Measurements from ENCODE around the gene SAMHD1. TPM values are rescaled to one million over a fixed set of nuclear protein-coding genes. Genes with fewer than 3 reads are reported as not detected.

Gene SAMHD1
- total and polyA plus RNA-seq, 2 donors (not counting 1 experiment from before 2014, with no cell fraction given) = 7.9 to 12.8 TPM

DNA sequence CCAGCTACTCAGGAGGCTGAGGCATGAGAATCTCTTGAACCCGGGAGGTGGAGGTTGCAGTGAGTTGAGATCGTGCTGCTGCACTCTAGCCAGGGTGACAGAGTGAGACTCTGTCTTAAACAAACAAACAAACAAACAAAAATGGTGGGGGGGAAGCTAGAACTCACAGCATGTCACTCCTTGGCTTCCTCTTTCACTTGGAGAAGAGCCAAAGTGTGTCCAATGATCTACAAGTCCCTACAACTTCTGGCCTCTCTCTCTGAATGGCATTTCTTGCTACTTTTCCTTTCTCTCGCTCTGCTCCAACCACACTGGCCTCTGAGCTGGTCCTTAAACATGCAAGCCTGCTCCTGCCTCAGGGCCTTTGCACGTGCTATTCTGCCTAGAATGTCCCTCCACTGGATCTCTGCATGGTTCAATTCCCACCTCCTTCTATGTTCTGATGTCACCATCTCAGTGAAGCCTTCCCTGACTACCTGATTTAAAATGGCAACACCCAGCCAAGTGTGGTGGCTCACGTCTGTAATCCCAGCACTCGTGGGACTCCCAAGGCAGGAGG lies 67.5 kb downstream of the SAMHD1 start:
- no peak overlapping the region for H2AFZ ChIP-seq (ENCODE audit: insufficient read depth, low read depth, low read length, poor library complexity, severe bottlenecking)
- no peak overlapping the region for H3K27ac Mint-ChIP-seq

DNA sequence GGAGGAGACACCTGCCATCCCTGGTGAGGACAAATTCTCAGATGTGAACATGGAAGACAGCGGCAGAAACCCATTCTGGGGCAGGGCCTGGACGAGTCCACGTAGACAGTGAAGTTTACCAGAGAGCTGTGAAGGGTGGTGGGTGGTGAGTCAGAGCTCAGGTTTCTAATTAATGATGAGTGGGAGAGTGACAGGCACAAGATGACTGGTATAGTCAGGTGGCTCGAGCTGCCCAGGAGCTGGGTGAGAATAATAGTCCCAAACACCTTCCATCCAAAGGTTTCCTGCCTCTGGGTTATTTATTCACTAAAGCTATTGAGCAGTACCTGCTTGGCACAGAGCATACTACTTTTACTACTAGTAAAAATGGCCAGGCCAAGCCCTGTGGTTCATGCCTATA lies 69.6 kb downstream of the SAMHD1 start:
- Histone ChIP-seq H3K27ac (ENCODE audit: low read length in 2 of 2) (no peak overlapping the region), H2AFZ (ENCODE audit: insufficient read depth, low read depth, low read length, poor library complexity, severe bottlenecking) (no peak overlapping the region), H3K9ac (ENCODE audit: low read length) (no peak overlapping the region), H3K4me3 (ENCODE audit: control extremely low read depth in 1 of 5, extremely low read depth in 1 of 5, insufficient read depth in 1 of 5, low read depth in 2 of 5, low read length in 4 of 5) (no peak overlapping the region), H3K79me2 (ENCODE audit: control insufficient read depth, insufficient read depth, low read length) (no peaks in the 10 kb centered on the region), H3K4me2 (replicated peaks; ENCODE audit: low read depth, low read length, poor library complexity, severe bottlenecking) (no peak overlapping the region), H4K20me1 (ENCODE audit: control insufficient read depth, insufficient read depth, low read length, poor library complexity, severe bottlenecking) (no peaks in the 10 kb centered on the region), H3K36me3 (replicated peaks in 1 of 2; ENCODE audit: control extremely low read depth in 1 of 2, control insufficient read depth in 1 of 2, extremely low read depth in 1 of 2, insufficient read depth in 2 of 2, low read length in 1 of 2) (no peaks in the 10 kb centered on the region), H3K27me3 (replicated peaks in 1 of 4; ENCODE audit: control extremely low read depth in 1 of 4, control insufficient read depth in 3 of 4, insufficient read depth in 4 of 4, low read length in 3 of 4) (no peaks in the 10 kb centered on the region), H3K9me3 (ENCODE audit: control extremely low read depth in 1 of 3, control insufficient read depth in 2 of 3, insufficient read depth in 1 of 3, low read length in 2 of 3) (peaks cover 0 to 3% (median 0%) of the 10 kb centered on the region in 3 donors), H3K4me1 (ENCODE audit: control insufficient read depth in 2 of 2, insufficient read depth in 2 of 2, low read length in 2 of 2) (peaks cover 2% of the 10 kb centered on the region in 2 donors)
- H3K27me3 Mint-ChIP-seq = no peaks in the 10 kb centered on the region
- H3K9me3 Mint-ChIP-seq (ENCODE audit: insufficient read depth) = no peaks in the 10 kb centered on the region
- TF ChIP-seq EZH2 (IDR thresholded peaks at IDR 0.05; ENCODE audit: borderline replicate concordance, insufficient read depth, low read depth, low read length, poor library complexity, severe bottlenecking) = no peak
- TF ChIP-seq, protein P1, sequence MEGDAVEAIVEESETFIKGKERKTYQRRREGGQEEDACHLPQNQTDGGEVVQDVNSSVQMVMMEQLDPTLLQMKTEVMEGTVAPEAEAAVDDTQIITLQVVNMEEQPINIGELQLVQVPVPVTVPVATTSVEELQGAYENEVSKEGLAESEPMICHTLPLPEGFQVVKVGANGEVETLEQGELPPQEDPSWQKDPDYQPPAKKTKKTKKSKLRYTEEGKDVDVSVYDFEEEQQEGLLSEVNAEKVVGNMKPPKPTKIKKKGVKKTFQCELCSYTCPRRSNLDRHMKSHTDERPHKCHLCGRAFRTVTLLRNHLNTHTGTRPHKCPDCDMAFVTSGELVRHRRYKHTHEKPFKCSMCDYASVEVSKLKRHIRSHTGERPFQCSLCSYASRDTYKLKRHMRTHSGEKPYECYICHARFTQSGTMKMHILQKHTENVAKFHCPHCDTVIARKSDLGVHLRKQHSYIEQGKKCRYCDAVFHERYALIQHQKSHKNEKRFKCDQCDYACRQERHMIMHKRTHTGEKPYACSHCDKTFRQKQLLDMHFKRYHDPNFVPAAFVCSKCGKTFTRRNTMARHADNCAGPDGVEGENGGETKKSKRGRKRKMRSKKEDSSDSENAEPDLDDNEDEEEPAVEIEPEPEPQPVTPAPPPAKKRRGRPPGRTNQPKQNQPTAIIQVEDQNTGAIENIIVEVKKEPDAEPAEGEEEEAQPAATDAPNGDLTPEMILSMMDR (IDR thresholded peaks at IDR 0.05) = no peak
- intact Hi-C loops (cut with micrococcal nuclease) = no loop called here
- DNase-seq (no peak), ATAC-seq (ENCODE audit: low read depth) (no peak)
- ChIA-PET CTCF (interaction anchor here (0.8 to 1.5 kb wide), 3 partner anchors 10 to 679 kb away, joined by 3 read pairs; partner anchors contain the start of gene DSN1), POLR2A (no interaction called here)
- H3K27ac Mint-ChIP-seq = no peak overlapping the region
- no peak overlapping the region for H3K4me3 Mint-ChIP-seq
- peaks cover 3% of the 10 kb centered on the region for H3K4me1 Mint-ChIP-seq
- WGBS (ENCODE audit: insufficient coverage) = 66% methylated on average over 4 of the region's 4 CpGs

More for the DNA sequence above, 67.5 kb downstream of the SAMHD1 start:
- ChIA-PET CTCF (interaction anchor here (0.6 to 1.3 kb wide), 4 partner anchors 36 to 324 kb away, joined by 3 read pairs; no protein-coding TSS in a partner anchor), POLR2A (interaction anchor here (0.7 kb wide), 1 partner anchor 93 kb away, joined by 5 read pairs; no protein-coding TSS in a partner anchor)
- Histone ChIP-seq H3K9ac (ENCODE audit: low read length) (no peak overlapping the region), H3K79me2 (ENCODE audit: control insufficient read depth, insufficient read depth, low read length) (no peaks in the 10 kb centered on the region), H3K27me3 (replicated peaks in 1 of 4; ENCODE audit: control extremely low read depth in 1 of 4, control insufficient read depth in 3 of 4, insufficient read depth in 4 of 4, low read length in 3 of 4) (no peaks in the 10 kb centered on the region), H4K20me1 (ENCODE audit: control insufficient read depth, insufficient read depth, low read length, poor library complexity, severe bottlenecking) (no peaks in the 10 kb centered on the region), H3K36me3 (replicated peaks in 1 of 2; ENCODE audit: control extremely low read depth in 1 of 2, control insufficient read depth in 1 of 2, extremely low read depth in 1 of 2, insufficient read depth in 2 of 2, low read length in 1 of 2) (no peaks in the 10 kb centered on the region), H3K27ac (ENCODE audit: low read length in 2 of 2) (no peak overlapping the region), H3K4me3 (ENCODE audit: control extremely low read depth in 1 of 5, extremely low read depth in 1 of 5, insufficient read depth in 1 of 5, low read depth in 2 of 5, low read length in 4 of 5) (no peak overlapping the region), H3K4me2 (replicated peaks; ENCODE audit: low read depth, low read length, poor library complexity, severe bottlenecking) (no peak overlapping the region), H3K9me3 (ENCODE audit: control extremely low read depth in 1 of 3, control insufficient read depth in 2 of 3, insufficient read depth in 1 of 3, low read length in 2 of 3) (peaks cover 0 to 3% (median 0%) of the 10 kb centered on the region in 3 donors), H3K4me1 (ENCODE audit: control insufficient read depth in 2 of 2, insufficient read depth in 2 of 2, low read length in 2 of 2) (peaks cover 4 to 8% of the 10 kb centered on the region in 2 donors)
- H3K9me3 Mint-ChIP-seq (ENCODE audit: insufficient read depth) = no peaks in the 10 kb centered on the region
- H3K4me1 Mint-ChIP-seq = peaks cover 8% of the 10 kb centered on the region
- TF ChIP-seq EZH2 (IDR thresholded peaks at IDR 0.05; ENCODE audit: borderline replicate concordance, insufficient read depth, low read depth, low read length, poor library complexity, severe bottlenecking) = no peak
- TF ChIP-seq, protein P1 (IDR thresholded peaks at IDR 0.05) = no peak
- intact Hi-C loops (cut with micrococcal nuclease) = no loop called here
- H3K27me3 Mint-ChIP-seq = no peaks in the 10 kb centered on the region
- 93% methylated on average over 4 of the region's 6 CpGs for WGBS (ENCODE audit: insufficient coverage)
- DNase-seq (no peak), ATAC-seq (ENCODE audit: low read depth) (no peak)
- H3K4me3 Mint-ChIP-seq = no peak overlapping the region
